ENCODE results near the gene FRMD6.

- TF ChIP-seq CTCF (IDR thresholded peaks at IDR 0.05 in 2 of 3, conservative IDR thresholded peaks at IDR 0.05 in 1 of 3; ENCODE audit: control insufficient read depth in 2 of 3, extremely low read depth in 1 of 3, insufficient read depth in 1 of 3, low read depth in 3 of 3, low read length in 3 of 3) (no peak), NFYB (IDR thresholded peaks at IDR 0.05; ENCODE audit: insufficient read depth, low read depth, low read length) (no peak), MAX (IDR thresholded peaks at IDR 0.05; ENCODE audit: low read depth, low read length) (no peak), ESRRA (IDR thresholded peaks at IDR 0.05; ENCODE audit: low read length) (no peak), FOXM1 (IDR thresholded peaks at IDR 0.05; ENCODE audit: low read depth, low read length) (no peak)
Observed at GRCh38 chr14:51622376-51622775, 29.3 kb upstream of the FRMD6 start.
